Epithelial cell of proximal tubule (primary cell): Measurements from ENCODE around the gene BCL2. TPM values are rescaled to one million over a fixed set of nuclear protein-coding genes. Genes with fewer than 3 reads are reported as not detected.

Source experiments
- DNase-seq: peaks from one replicate; pipeline ENCODE4 v3.0.0-alpha.2; 2011; ENCODE audit warnings: low read depth
- H3K4me3 ChIP-seq: 2 replicates; pipeline ENCODE4 v1.5.1; 2011; ENCODE audit warnings: low read depth, mild to moderate bottlenecking, low read length
- total RNA-seq: library from RNA; depleted of rRNA; stranded (reverse); fragments of >200 nt; gene quantifications from 2 replicates; pipeline ENCODE4 v1.2.3, GENCODE V29; 2015
- TF ChIP-seq, protein P1 (sequence below): conservative IDR thresholded peaks from 2 replicates; pipeline ENCODE4 v1.5.1; 2012; ENCODE audit warnings: low read depth, mild to moderate bottlenecking, low read length

BCL2 gene
- total RNA-seq, 1 donor from 2014 or later, result 4.7 TPM

DNA sequence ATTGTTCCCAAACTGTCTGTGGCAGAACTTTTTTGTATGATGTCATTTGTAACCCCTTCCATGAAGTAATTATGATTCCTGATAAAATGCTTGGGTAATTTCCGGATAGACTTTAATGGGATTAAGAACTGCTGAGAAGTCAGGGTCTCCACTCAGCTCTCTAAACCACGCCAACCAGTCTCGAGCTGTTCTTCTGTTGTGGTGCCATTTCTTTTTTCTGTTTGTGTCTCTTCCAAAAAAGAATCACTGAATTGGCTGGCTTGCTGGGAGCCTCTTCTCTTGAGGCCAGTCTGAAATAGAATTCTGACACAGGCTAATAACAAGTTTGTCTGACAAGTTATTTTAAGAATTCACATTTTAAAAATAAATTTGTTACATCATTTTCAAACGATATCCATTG, 198.9 kb downstream of the BCL2 start:
- TF ChIP-seq, protein P1, sequence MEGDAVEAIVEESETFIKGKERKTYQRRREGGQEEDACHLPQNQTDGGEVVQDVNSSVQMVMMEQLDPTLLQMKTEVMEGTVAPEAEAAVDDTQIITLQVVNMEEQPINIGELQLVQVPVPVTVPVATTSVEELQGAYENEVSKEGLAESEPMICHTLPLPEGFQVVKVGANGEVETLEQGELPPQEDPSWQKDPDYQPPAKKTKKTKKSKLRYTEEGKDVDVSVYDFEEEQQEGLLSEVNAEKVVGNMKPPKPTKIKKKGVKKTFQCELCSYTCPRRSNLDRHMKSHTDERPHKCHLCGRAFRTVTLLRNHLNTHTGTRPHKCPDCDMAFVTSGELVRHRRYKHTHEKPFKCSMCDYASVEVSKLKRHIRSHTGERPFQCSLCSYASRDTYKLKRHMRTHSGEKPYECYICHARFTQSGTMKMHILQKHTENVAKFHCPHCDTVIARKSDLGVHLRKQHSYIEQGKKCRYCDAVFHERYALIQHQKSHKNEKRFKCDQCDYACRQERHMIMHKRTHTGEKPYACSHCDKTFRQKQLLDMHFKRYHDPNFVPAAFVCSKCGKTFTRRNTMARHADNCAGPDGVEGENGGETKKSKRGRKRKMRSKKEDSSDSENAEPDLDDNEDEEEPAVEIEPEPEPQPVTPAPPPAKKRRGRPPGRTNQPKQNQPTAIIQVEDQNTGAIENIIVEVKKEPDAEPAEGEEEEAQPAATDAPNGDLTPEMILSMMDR, result no peak

DNA sequence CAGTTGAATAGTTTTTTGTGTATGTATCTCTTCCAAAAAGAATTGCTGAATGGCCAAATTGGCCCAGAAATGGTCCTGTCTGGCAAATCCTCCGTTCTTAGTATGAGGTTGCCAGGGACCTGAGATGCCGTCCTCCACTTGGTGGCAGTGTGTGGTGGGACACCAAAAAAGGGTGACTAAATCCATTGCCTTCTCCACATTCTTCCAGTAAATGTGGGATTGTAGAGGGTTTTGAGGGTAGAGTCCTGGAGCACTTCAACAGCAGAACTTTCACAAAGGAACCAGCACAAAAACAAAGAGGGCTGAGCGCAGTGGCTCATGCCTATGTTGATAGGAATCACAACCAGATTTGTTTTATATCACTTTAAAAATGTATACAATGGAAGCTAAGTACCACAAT, 199.9 kb downstream of the BCL2 start:
- TF ChIP-seq, protein P1, result peak; percentile 57
- no peak overlapping the region for H3K4me3 ChIP-seq
- no peak for DNase-seq

More for the DNA sequence above, 198.9 kb downstream of the BCL2 start:
- no peak overlapping the region for H3K4me3 ChIP-seq
- DNase-seq, result no peak

DNA sequence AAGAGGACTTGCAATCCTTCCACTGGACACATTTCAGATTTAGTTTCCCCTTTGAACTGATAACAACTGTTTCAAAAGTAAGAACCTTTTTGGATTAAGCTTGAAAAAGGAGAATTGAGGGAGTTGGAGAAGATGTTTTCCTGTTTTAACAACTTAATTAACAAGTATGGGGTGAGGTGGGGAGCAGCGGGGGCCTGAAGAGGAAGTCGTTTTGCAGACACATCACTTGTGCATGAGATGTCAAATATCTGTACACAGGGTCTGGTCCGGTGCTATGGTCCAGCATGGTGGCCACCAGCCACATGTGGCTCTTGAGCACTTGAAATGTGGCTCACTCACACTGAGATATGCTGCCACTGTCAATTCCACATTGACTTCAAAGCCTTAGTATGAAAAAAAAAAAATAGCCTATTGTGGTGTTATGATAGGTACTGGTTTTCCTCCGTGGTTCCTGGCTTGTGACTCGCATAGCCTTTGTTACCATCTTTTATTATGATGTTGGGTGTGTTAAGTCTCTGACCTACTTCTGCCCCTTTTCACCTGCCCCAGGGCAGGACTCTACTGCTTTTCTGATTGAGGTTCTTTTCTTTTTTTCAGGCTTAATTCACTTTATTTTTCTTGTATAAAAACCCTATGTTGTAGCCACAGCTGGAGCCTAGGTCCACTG, 205.5 kb downstream of the BCL2 start:
- TF ChIP-seq, protein P1, result no peak
- no peak overlapping the region for H3K4me3 ChIP-seq
- DNase-seq, result no peak

DNA sequence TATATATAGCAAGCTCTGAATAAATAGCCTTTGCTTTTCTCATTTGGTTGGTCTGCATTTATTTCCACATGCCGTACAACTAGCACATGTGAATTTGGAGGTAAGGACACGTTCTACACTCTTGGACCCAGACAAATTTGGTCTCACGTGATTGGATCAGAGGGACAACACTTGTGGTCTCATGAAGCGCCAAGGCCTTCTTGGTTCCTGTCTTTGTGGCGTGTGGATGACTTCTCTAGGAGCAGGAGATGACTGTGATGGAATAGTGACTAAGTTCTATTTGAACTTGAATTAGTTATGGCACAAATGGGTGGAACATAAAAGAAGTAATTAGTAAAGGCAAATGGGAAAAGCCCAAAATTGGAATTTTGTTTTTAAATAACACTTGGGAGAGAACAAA, 206.9 kb downstream of the BCL2 start:
- TF ChIP-seq, protein P1, result no peak
- no peak for DNase-seq

DNA sequence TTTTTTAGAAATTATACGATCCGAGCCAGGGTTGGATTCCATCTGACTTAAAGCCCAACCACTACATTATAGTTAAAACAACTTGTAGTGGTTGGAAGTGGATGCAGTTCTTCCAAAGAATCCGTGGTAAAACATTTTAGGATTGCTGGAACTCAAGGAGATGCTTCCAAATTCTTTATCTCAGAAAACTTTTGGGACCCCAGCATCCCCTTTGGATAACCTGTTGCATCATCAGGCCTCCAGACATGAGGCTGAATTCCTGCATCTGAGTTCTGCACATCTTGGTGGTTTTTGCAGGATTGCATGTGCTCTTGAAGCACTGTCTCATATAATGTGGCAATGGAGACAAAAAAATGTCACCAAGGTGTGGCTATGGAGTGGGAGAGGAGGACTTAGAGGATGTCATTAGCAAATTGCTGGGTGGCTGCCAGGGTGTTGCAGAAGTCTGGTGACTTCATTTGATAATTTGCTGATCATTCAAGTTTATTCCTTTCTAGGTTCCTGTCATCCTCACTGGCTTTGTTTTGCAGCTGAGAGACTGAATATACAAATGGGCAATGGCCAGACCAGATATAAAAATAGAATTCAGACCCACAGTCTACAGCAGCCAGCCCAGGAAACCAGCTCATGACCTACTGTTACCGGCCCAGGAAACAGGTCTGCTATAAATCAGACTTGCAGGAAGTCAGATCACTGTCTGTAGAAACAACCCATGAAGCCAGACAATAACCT, 207.7 kb downstream of the BCL2 start:
- TF ChIP-seq, protein P1, result no peak
- no peak for DNase-seq
- H3K4me3 ChIP-seq, result no peak overlapping the region

More for the DNA sequence above, 206.9 kb downstream of the BCL2 start:
- no peak overlapping the region for H3K4me3 ChIP-seq

DNA sequence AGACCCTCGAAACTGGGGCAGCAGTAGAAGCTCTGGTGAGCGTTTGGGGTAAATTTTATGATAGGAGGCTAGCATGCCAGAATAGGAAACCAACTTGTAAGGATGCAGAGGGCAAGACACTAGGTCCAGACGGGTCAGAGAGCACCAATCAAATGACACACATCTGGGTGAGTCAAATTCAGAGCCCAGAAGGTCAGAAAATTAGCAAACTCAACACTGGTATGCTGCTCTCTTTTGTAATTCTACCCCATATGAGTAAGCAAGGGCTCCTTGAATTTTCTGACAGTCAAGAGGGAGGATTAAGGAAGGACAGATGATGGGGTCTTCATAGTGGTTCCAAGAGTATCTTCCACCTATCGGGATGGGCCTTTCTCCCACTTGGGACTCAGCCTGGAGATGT, 209.8 kb downstream of the BCL2 start:
- no peak overlapping the region for H3K4me3 ChIP-seq
- TF ChIP-seq, protein P1, result no peak
- DNase-seq, result no peak

DNA sequence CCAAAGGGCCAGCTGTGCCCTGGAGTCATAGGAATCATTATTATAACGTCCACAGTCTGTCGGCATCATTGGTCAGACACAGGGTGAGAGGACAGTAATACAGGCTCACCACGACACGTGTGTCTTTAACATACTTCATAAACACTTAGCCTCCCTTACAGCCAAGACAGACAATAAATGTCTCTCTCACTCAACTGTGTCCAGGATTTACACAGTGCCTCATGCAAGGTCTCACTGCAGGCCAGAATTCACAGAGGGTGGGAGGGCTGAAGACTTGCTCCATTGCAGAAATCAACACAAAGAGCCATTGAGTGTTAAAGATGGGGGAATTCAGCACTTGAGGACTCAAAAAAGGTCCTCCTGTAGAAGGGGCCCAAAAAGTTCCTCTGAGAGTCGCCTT, 210.5 kb downstream of the BCL2 start:
- no peak overlapping the region for H3K4me3 ChIP-seq
- TF ChIP-seq, protein P1, result no peak
- no peak for DNase-seq
